Stomach smooth muscle (tissue), 2 donors: ENCODE results near the gene IGFLR1.

Experiments used
- H3K27ac ChIP-seq: one replicate; pipeline ENCODE4 v1.7.0; 2013; ENCODE audit warnings: mild to moderate bottlenecking, low read length, inconsistent platforms
- H3K27me3 ChIP-seq, 2 donors: one replicate each; pipeline ENCODE4 v1.7.0; 2013; ENCODE audit warnings: low read length in 2 of 2; ENCODE audit not compliant: insufficient read depth in 2 of 2, control insufficient read depth in 1 of 2
- H3K36me3 ChIP-seq, 2 donors: one replicate each; pipeline ENCODE4 v1.7.0; 2013; ENCODE audit warnings: low read length in 2 of 2; ENCODE audit not compliant: control insufficient read depth in 2 of 2, insufficient read depth in 2 of 2
- H3K4me1 ChIP-seq: one replicate; pipeline ENCODE4 v1.7.0; 2013; ENCODE audit warnings: low read length; ENCODE audit not compliant: control insufficient read depth, insufficient read depth
- H3K4me3 ChIP-seq, 2 donors: one replicate each; pipeline ENCODE4 v1.7.0; 2013; ENCODE audit warnings: low read length in 2 of 2
- H3K9ac ChIP-seq, 2 donors: one replicate each; pipeline ENCODE4 v1.7.0; 2013; ENCODE audit warnings: low read length in 2 of 2, mild to moderate bottlenecking in 1 of 2
- H3K9me3 ChIP-seq, 2 donors: one replicate each; pipeline ENCODE4 v1.7.0; 2013; ENCODE audit warnings: low read length in 2 of 2; ENCODE audit not compliant: control insufficient read depth in 2 of 2
- donor health status: healthy.
- donor health status: Pancreatic carcinoma.

Gene IGFLR1

GRCh38 chr19:35712567-35713505, 29.4 kb downstream of the IGFLR1 start:
- H3K4me3 ChIP-seq, result no peak overlapping the region

GRCh38 chr19:35710784-35711723, 31.2 kb downstream of the IGFLR1 start:
- Histone ChIP-seq H3K27ac (no peak overlapping the region), H3K4me3 (no peak overlapping the region), H3K36me3 (no peaks in the 10 kb centered on the region), H3K9ac (no peak overlapping the region), H3K4me1 (peaks cover 9% of the 10 kb centered on the region), H3K9me3 (no peaks in the 10 kb centered on the region), H3K27me3 (peaks cover 0 to 6% of the 10 kb centered on the region in 2 donors)

More at GRCh38 chr19:35712567-35713505, 29.4 kb downstream of the IGFLR1 start:
- H3K27me3 ChIP-seq, result peaks cover 0 to 6% of the 10 kb centered on the region in 2 donors
- H3K4me1 ChIP-seq, result peaks cover 22% of the 10 kb centered on the region
- H3K36me3 ChIP-seq, result no peaks in the 10 kb centered on the region
- H3K9me3 ChIP-seq, result no peaks in the 10 kb centered on the region
- no peak overlapping the region for H3K9ac ChIP-seq
- no peak overlapping the region for H3K27ac ChIP-seq

- H3K4me3 ChIP-seq, result no peak overlapping the region
- no peak overlapping the region for H3K9ac ChIP-seq
- no peaks in the 10 kb centered on the region for H3K4me1 ChIP-seq
- H3K27ac ChIP-seq, result no peak overlapping the region
- H3K9me3 ChIP-seq, result no peaks in the 10 kb centered on the region
- peaks cover 6 to 14% of the 10 kb centered on the region in 2 donors for H3K27me3 ChIP-seq
- no peaks in the 10 kb centered on the region for H3K36me3 ChIP-seq
Observed at GRCh38 chr19:35708391-35708790, 33.9 kb downstream of the IGFLR1 start.

GRCh38 chr19:35704218-35704617, 38.0 kb downstream of the IGFLR1 start, which contains the start of gene ZBTB32:
TSS of gene ZBTB32 (plus strand) at chr19:35704558. CDS start at chr19:35714627, 10,069 bp downstream.
- Histone ChIP-seq H3K9me3 (no peaks in the 10 kb centered on the region), H3K27ac (no peak within 1 kb of the TSS), H3K9ac (no peak within 1 kb of the TSS), H3K4me1 (peaks cover 8% of the 10 kb centered on the region), H3K36me3 (no peaks in the 10 kb centered on the region), H3K4me3 (no peak within 1 kb of the TSS), H3K27me3 (peaks cover 8 to 16% of the 10 kb centered on the region in 2 donors)

- no peaks in the 10 kb centered on the region for H3K9me3 ChIP-seq
- H3K4me3 ChIP-seq, result no peak overlapping the region
- H3K4me1 ChIP-seq, result peaks cover 8% of the 10 kb centered on the region
- H3K27ac ChIP-seq, result no peak overlapping the region
- H3K9ac ChIP-seq, result no peak overlapping the region
- peaks cover 8 to 13% of the 10 kb centered on the region in 2 donors for H3K27me3 ChIP-seq
- H3K36me3 ChIP-seq, result no peaks in the 10 kb centered on the region
Observed at GRCh38 chr19:35703343-35703742, 38.9 kb downstream of the IGFLR1 start.

- Histone ChIP-seq H3K27ac (no peak overlapping the region), H3K4me3 (peak overlapping the region; percentile 83 to 86), H3K9me3 (no peaks in the 10 kb centered on the region), H3K4me1 (peaks cover 8% of the 10 kb centered on the region), H3K36me3 (no peaks in the 10 kb centered on the region), H3K27me3 (peaks cover 8 to 10% of the 10 kb centered on the region in 2 donors), H3K9ac (peak overlapping the region; percentile 52 to 72)
Observed at GRCh38 chr19:35702223-35703012, 39.8 kb downstream of the IGFLR1 start.

- no peaks in the 10 kb centered on the region for H3K36me3 ChIP-seq
- no peak overlapping the region for H3K4me3 ChIP-seq
- H3K27me3 ChIP-seq, result no peaks in the 10 kb centered on the region
- H3K9ac ChIP-seq, result no peak overlapping the region
- H3K9me3 ChIP-seq, result no peaks in the 10 kb centered on the region
- H3K4me1 ChIP-seq, result no peaks in the 10 kb centered on the region
- H3K27ac ChIP-seq, result no peak overlapping the region
Observed at GRCh38 chr19:35696835-35697234, 45.4 kb downstream of the IGFLR1 start.

- Histone ChIP-seq H3K4me3 (no peak overlapping the region), H3K9me3 (no peaks in the 10 kb centered on the region), H3K36me3 (no peaks in the 10 kb centered on the region), H3K27me3 (no peaks in the 10 kb centered on the region), H3K27ac (no peak overlapping the region), H3K4me1 (no peaks in the 10 kb centered on the region), H3K9ac (no peak overlapping the region)
Observed at GRCh38 chr19:35695895-35696422, 46.3 kb downstream of the IGFLR1 start.

GRCh38 chr19:35693835-35694599, 48.2 kb downstream of the IGFLR1 start:
- Histone ChIP-seq H3K27me3 (no peaks in the 10 kb centered on the region), H3K27ac (no peak overlapping the region), H3K36me3 (no peaks in the 10 kb centered on the region), H3K9ac (no peak overlapping the region), H3K4me1 (no peaks in the 10 kb centered on the region), H3K9me3 (no peaks in the 10 kb centered on the region), H3K4me3 (no peak overlapping the region)
